HuH-7.5 (cell line): Measurements from ENCODE around the gene SOCS3.

ENCODE experiments used
- DNase-seq: peaks from one replicate; pipeline ENCODE4 v3.0.0; 2011; ENCODE audit warnings: low spot score

Gene SOCS3

DNA sequence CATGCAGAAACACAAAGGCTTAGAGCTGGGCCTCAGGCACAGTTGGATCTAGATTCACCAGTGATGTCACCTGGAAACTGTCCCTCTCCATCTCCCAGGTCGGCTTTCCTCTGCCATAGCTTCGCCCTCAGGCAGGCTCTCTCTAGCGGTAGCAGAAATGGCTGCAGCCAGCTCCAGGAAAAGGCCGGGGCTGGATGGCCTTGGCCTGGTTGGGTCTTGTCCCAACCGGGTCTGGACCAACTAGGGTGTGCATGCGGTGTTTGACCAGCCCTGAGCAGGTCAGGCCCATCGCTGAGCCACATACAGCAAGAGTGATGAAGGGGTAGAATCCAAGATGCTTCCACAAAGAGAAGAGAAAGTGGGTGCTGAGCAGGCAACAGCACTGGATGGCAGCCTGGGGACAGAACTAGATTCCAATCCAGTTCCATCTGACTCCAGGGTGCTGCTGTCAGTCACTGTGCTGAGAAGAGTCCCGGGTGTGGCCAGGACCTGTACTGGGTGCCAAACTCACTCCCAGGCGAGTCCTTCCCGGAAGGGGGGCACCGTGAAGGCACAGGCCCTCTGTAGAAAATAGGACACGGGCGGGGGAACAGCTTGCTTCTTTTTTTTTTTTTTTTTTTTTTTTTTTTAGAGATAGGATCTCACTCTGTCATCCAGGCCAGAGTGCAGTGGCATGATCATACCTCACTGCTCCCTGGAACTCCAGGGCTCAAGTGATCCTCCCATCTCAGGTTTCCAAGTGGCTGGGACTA is 51.8 kb downstream of the SOCS3 start:
- DNase-seq, result no peak

DNA sequence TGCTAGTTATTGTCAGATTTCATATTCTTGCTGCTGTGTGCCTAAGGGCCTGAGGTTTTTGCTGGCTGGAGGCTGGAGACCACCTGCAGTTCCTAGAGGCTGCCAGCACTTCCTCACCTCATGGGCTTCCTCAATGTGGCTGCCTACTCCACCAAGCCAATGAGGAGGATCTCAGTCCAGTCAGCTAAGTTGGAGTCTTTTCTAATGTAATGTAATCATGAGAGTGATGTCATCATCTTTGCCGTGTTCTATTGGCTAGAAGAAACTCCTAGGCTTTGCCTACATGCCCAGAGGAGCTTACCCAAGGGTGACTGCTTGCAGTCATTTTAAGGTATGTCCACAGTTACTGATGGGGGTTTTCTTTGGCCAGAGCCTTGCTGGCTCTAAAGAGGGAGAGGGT is 53.0 kb downstream of the SOCS3 start:
- no peak for DNase-seq
